MM.1S (cell line): Measurements from ENCODE around the gene ZNF618.

Experiments used
- DNase-seq: peaks from one replicate; pipeline ENCODE4 v3.0.0-alpha.2; 2015
- H2AFZ ChIP-seq: fragments of 300-600 bp; sonication (generic); 2 replicates; pipeline ENCODE4 v1.6.0; 2016; ENCODE audit warnings: antibody characterized with exemption, low read length
- H3F3A ChIP-seq: fragments of 300-600 bp; sonication (generic); 2 replicates; pipeline ENCODE4 v1.6.1; 2016; ENCODE audit warnings: mild to moderate bottlenecking, antibody characterized with exemption, low read length, moderate library complexity, mixed read lengths; ENCODE audit not compliant: insufficient read depth
- H3K27ac ChIP-seq: fragments of 300-600 bp; sonication (generic); 2 replicates; pipeline ENCODE4 v1.5.1; 2016; ENCODE audit warnings: mild to moderate bottlenecking, low read length
- H3K27me3 ChIP-seq: fragments of 300-600 bp; sonication (generic); replicated peaks from 2 replicates; pipeline ENCODE4 v1.6.0; 2016; ENCODE audit warnings: low read length; ENCODE audit not compliant: insufficient read depth
- H3K36me3 ChIP-seq: fragments of 300-600 bp; sonication (generic); replicated peaks from 2 replicates; pipeline ENCODE4 v1.6.1; 2016; ENCODE audit warnings: mild to moderate bottlenecking, low read length, mixed read lengths; ENCODE audit not compliant: insufficient read depth
- H3K4me1 ChIP-seq: fragments of 300-600 bp; sonication (generic); 2 replicates; pipeline ENCODE4 v1.6.1; 2016; ENCODE audit warnings: low read length, mixed read lengths
- H3K4me2 ChIP-seq: fragments of 300-600 bp; sonication (generic); 2 replicates; pipeline ENCODE4 v1.6.0; 2016; ENCODE audit warnings: low read depth, low read length
- H3K4me3 ChIP-seq: fragments of 300-600 bp; sonication (generic); 2 replicates; pipeline ENCODE4 v1.5.1; 2016; ENCODE audit warnings: low read length, mixed read lengths
- H3K79me2 ChIP-seq: fragments of 300-600 bp; sonication (generic); 2 replicates; pipeline ENCODE4 v1.6.1; 2016; ENCODE audit warnings: mixed run types, low read length, mixed read lengths
- H3K9ac ChIP-seq: fragments of 300-600 bp; sonication (generic); 2 replicates; pipeline ENCODE4 v1.6.1; 2016; ENCODE audit warnings: low read length, mixed read lengths
- H3K9me2 ChIP-seq: fragments of 300-600 bp; sonication (generic); replicated peaks from 2 replicates; pipeline ENCODE4 v1.6.1; 2016; ENCODE audit warnings: mild to moderate bottlenecking, low read length, mixed read lengths; ENCODE audit not compliant: insufficient read depth
- H3K9me3 ChIP-seq: fragments of 300-600 bp; sonication (generic); replicated peaks from 2 replicates; pipeline ENCODE4 v1.6.1; 2016; ENCODE audit warnings: mild to moderate bottlenecking, low read length, mixed read lengths; ENCODE audit not compliant: insufficient read depth
- H4K20me1 ChIP-seq: fragments of 300-600 bp; sonication (generic); 2 replicates; pipeline ENCODE4 v1.6.1; 2016; ENCODE audit warnings: mild to moderate bottlenecking, low read length, moderate library complexity, mixed read lengths; ENCODE audit not compliant: insufficient read depth
- EZH2 ChIP-seq: fragments of 300-600 bp; sonication (generic); optimal IDR thresholded peaks from 2 replicates; pipeline ENCODE3; 2017; ENCODE audit warnings: low read depth, mild to moderate bottlenecking, antibody characterized with exemption, low read length, mixed read lengths
- EZH2phosphoT487 ChIP-seq: fragments of 300-600 bp; sonication (generic); IDR thresholded peaks from 2 replicates; pipeline ENCODE4 v1.6.1; 2018; ENCODE audit warnings: antibody characterized with exemption, low read length
- TF ChIP-seq, protein P1 (sequence below): fragments of 300-600 bp; sonication (generic); IDR thresholded peaks from 2 replicates; pipeline ENCODE4 v1.5.1; 2016; ENCODE audit warnings: antibody characterized with exemption, low read length, mixed read lengths

Gene ZNF618

DNA sequence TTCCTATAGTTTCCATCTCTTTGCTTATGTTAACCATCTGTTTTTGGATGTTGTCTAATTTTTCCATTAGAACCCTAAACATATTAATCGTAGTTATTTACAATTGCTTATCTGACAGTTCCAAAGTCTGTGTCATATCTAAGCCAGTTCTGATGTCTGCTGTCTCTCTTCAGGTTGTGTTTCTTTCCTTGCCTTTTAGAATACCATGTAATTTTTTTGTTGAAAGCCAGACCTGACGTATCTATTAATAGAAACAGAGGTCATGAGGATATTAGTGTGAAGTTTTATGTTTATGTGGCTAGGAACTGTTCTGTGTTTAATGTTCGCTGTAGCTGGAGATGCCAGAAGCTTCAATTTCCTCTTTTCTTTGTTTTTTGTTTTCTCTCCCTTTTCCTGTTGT is 52.2 kb downstream of the ZNF618 start:
- Histone ChIP-seq H3K36me3 (no peaks in the 10 kb centered on the region), H3K4me3 (no peak overlapping the region), H2AFZ (no peak overlapping the region), H3K9me3 (no peaks in the 10 kb centered on the region), H3K27ac (no peak overlapping the region), H3K79me2 (no peaks in the 10 kb centered on the region), H3K9me2 (no peaks in the 10 kb centered on the region), H3K27me3 (no peaks in the 10 kb centered on the region), H3K4me1 (no peaks in the 10 kb centered on the region), H4K20me1 (no peaks in the 10 kb centered on the region), H3K4me2 (no peak overlapping the region), H3K9ac (no peak overlapping the region), H3F3A (no peaks in the 10 kb centered on the region)
- TF ChIP-seq EZH2phosphoT487: no peak
- TF ChIP-seq EZH2: no peak
- TF ChIP-seq, protein P1, sequence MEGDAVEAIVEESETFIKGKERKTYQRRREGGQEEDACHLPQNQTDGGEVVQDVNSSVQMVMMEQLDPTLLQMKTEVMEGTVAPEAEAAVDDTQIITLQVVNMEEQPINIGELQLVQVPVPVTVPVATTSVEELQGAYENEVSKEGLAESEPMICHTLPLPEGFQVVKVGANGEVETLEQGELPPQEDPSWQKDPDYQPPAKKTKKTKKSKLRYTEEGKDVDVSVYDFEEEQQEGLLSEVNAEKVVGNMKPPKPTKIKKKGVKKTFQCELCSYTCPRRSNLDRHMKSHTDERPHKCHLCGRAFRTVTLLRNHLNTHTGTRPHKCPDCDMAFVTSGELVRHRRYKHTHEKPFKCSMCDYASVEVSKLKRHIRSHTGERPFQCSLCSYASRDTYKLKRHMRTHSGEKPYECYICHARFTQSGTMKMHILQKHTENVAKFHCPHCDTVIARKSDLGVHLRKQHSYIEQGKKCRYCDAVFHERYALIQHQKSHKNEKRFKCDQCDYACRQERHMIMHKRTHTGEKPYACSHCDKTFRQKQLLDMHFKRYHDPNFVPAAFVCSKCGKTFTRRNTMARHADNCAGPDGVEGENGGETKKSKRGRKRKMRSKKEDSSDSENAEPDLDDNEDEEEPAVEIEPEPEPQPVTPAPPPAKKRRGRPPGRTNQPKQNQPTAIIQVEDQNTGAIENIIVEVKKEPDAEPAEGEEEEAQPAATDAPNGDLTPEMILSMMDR: no peak
- no peak for DNase-seq

DNA sequence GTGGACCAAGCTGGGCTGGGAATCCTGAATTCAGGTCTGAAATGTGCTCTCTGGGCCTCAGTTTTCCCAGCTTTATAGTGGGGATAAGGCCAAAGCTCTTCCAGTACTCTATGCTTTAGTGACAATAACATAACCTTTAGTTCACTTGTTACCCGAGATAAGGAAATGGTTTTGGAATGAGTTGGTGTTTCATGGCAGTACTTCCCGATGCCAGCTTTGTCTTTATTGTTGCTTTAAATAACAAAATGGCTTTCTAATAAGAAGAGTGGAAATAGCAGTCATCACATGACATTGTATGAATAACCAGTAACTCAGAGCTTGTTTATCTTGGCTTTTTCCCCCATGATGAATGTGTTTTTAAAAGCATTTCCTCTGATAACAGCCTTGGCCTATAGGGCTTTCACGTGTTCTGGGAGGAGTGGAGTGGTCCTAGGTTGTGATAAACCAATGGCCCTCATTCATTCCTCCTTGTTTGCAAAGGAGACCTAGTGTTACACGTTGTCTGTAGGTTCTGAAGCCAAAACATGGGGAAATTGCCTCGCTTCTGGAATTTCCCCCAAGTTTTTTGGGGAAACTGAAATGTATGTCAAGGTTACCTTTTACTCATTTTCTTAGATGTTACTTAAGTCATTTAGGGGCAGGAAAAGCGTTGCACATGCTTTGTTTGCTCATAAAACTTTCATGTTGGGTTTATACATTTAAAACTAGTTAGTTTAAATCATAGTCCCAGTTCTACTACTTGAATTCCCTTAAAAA is 53.7 kb downstream of the ZNF618 start:
- no peak overlapping the region for H3K9ac ChIP-seq
- H3K4me1 ChIP-seq: no peaks in the 10 kb centered on the region
- no peaks in the 10 kb centered on the region for H3K9me2 ChIP-seq
- H3K27me3 ChIP-seq: no peaks in the 10 kb centered on the region
- H3K9me3 ChIP-seq: no peaks in the 10 kb centered on the region
- DNase-seq: no peak
- H3K4me2 ChIP-seq: no peak overlapping the region
- H3K36me3 ChIP-seq: no peaks in the 10 kb centered on the region
- H3F3A ChIP-seq: no peaks in the 10 kb centered on the region
- no peak overlapping the region for H3K27ac ChIP-seq
- no peak overlapping the region for H3K4me3 ChIP-seq
- TF ChIP-seq, protein P1: no peak
- TF ChIP-seq EZH2 (no peak), EZH2phosphoT487 (no peak)
- no peaks in the 10 kb centered on the region for H4K20me1 ChIP-seq
- no peaks in the 10 kb centered on the region for H3K79me2 ChIP-seq
- no peak overlapping the region for H2AFZ ChIP-seq

DNA sequence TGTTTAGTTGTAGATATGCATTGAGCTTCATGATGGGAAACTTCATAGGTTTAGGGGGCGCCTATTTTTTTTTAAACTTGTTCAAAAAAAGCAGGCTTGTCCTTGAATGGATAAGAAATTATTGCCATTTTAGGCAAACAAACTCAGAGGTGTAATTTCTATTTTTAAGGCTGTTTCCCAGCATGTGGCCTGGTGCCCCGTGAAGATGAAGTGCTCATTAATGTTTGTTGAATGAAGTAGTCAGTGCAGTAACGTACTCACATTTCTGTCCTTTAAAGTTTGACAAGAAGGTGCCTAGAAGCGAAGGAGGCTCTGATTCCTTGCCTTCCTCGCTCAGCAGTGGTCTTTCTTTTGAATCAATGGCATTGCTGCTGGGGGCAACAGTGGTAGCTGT is 54.3 kb downstream of the ZNF618 start:
- H3K4me2 ChIP-seq: no peak overlapping the region
- H3K27me3 ChIP-seq: no peaks in the 10 kb centered on the region
- H3K9me3 ChIP-seq: no peaks in the 10 kb centered on the region
- no peaks in the 10 kb centered on the region for H3K36me3 ChIP-seq
- H3K9ac ChIP-seq: no peak overlapping the region
- H3F3A ChIP-seq: no peaks in the 10 kb centered on the region
- no peak overlapping the region for H2AFZ ChIP-seq
- no peak overlapping the region for H3K4me3 ChIP-seq
- no peak overlapping the region for H3K27ac ChIP-seq
- H4K20me1 ChIP-seq: no peaks in the 10 kb centered on the region
- TF ChIP-seq, protein P1: no peak
- no peak for TF ChIP-seq EZH2
- TF ChIP-seq EZH2phosphoT487: no peak
- DNase-seq: no peak
- H3K4me1 ChIP-seq: no peaks in the 10 kb centered on the region
- H3K9me2 ChIP-seq: no peaks in the 10 kb centered on the region
- H3K79me2 ChIP-seq: no peaks in the 10 kb centered on the region
